Right forelimb (tissue), 1 donor: ENCODE results near the gene DEFB132.
A peak's percentile ranks its signal among the peaks of the same experiment; 100 is the strongest.

Source experiments
- DNase-seq: peaks from one replicate; pipeline ENCODE4 v3.0.0-alpha.2; 2018

The DEFB132 gene

GRCh38 chr20:297925-298775, 40.6 kb downstream of the DEFB132 start:
- peak; percentile 73 for DNase-seq

GRCh38 chr20:298776-299391, 41.4 kb downstream of the DEFB132 start:
- DNase-seq, result no peak

- DNase-seq, result peak; percentile 58
Observed at GRCh38 chr20:300345-300990, 42.9 kb downstream of the DEFB132 start.

- no peak for DNase-seq
Observed at GRCh38 chr20:301886-302848, 44.6 kb downstream of the DEFB132 start.

- DNase-seq, result no peak
Observed at GRCh38 chr20:305745-306144, 48.2 kb downstream of the DEFB132 start.

- DNase-seq, result no peak
Observed at GRCh38 chr20:308427-309038, 51.0 kb downstream of the DEFB132 start.

GRCh38 chr20:309306-309840, 51.8 kb downstream of the DEFB132 start:
- DNase-seq, result no peak

- peak; percentile 98 for DNase-seq
Observed at GRCh38 chr20:309841-310644, 52.5 kb downstream of the DEFB132 start.

- no peak for DNase-seq
Observed at GRCh38 chr20:310645-311044, 53.1 kb downstream of the DEFB132 start.
